GM04503 (cell line): ENCODE data around the gene NPB.

Experiments used
- DNase-seq: peaks from one replicate; pipeline ENCODE4 v3.0.0-alpha.2; 2012; ENCODE audit warnings: low read depth

Gene NPB

DNA sequence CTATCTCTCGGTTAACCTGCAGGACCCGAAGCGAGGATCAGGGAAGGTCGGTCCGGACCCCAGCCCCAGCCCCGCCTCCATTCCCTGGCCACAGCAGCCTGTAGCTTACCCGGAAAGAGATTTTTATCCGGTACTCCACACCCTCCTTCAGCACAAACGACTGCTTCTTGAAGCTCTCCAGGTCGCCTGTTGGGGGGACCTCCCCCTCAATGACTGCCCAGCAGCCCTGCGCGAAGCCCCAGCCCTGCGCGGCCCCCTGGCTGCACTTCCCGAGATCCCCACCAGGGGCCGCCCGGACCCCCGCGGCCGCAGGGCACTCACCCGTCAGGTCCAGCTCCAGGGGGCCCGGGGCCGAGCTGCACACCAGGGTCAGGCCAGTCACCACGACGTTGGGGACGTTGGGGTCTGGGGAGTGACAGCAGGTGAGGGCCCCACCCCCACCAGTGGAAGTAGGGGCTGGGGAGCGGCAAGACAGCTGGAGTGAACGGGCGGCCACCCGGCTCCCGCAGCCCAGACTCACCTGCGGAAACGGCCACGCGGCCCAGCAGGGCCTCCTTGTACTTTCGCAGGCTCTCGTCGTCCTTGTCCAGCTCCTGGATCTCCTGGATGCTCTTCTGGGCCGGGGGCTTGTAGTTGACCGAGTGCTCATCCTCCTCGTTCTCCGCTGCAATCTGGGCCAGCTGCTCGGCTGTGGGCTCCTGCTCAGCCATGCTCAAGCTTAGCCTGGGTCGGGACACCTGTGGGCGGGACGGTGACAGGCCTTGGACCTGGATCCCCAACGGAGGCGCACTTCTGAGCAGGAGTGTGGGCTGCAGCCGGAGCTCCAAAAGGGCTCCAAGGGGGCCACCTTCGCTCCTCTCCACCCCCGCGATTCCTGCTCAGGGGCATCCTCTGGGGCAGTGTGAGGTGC, 32.6 kb upstream of the NPB start:
- no peak for DNase-seq

DNA sequence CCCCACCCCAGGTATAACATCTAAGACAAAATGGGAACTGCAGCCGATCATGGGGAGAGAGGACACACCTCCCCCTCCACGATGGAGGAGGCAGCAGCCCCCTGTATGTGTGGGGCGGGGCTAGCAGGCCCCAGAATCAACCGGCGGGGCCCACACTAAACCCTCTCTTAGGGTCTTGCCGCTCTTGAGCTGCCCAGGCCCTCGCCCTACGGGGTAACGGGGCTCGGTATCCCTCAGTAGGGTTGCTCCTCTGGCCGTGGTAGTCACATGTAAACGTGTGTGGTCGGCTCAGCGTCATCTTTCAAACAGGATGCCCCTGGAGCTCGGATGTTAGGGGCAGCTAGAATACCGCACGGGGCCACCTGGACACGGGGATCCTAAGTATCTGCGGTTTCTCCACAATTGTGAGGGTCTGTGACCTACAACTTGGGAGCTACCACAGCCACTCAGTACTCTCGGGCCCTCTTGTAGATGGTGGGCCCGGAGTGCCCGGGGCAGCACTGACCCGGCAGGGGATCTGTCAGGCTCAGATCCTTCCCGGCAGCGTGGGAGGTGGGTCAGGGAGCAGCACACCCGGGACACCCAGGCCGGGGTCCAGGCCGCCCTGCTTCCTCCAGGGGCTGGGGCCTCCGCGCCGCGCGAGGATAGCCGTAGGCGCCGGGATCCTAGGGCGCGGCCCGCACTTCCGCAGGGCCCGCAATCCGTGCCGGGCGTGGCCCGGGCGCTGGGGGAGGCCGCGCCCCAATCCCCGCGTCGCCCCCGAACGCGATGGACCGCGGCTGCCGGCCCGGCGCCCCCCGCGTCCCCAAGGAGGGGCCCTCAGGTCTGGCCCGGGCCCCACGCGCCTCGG, 31.7 kb upstream of the NPB start:
- DNase-seq: no peak

DNA sequence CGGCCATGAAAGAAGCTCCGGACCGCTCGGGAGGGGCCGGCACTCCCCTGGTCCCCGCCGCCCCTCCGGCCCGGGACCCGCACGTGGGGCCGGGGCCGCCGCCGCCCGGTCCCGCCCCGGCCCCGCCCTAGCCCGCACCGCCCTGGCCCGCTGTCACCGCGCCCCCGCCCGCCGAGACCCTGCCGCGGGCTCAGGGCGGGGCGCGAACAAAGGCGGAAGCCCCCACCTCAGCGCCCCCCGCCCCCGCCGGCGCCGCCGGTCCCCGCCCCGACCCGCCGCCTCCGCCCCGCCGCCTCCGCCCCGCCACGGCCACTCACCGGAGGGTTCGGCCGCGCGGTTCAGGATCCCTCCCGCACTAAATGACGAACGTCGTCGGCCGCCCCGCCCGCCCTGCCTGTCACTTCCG, 31.1 kb upstream of the NPB start, which contains the start of gene ARHGDIA:
TSS of gene ARHGDIA (minus strand) at position 357 of the 406 bp plus-strand sequence. CDS start 1,407 bp downstream, outside the sequence.
- no peak for DNase-seq

DNA sequence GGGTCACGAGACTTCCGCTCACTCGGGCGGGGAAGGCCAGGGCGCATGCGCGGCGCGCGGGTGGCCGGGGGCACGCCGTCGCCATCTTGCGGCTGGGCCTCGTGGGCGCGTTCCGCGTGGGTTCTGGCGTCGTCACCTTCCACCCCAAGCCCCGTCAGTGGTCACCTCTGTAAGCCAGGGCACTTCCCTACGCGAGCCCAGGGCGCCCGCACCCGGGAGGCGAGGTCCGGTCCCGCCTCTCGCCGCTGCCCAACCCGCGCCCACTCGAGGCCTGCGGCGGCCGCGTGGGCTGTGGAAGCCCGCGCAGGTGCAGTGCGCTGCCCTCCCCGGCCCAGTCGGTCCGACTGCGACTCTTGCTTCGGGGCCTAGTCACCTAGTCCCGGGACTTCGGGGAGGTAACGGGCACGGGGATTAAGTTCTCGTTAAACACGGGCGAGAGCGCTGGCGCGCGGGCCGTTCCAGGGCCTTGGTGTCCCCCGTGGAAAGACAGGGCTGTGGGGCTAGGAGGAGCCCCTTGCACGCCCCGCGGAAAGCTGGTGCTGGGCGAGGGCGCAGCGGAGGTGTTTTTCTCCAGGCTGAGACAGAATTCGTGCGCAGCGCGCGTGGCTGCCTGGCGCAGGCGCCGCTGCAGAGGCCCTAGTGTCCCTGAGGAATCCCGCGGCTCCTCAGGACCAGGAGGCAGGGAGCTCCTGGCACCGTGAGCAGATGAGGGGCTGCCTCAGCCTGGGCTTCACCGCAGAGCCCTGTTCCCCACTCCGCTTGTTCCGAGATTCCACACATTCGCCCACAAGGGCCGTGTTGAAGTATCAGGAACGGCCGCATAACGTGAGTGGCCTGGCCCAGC, 30.4 kb upstream of the NPB start:
- no peak for DNase-seq

DNA sequence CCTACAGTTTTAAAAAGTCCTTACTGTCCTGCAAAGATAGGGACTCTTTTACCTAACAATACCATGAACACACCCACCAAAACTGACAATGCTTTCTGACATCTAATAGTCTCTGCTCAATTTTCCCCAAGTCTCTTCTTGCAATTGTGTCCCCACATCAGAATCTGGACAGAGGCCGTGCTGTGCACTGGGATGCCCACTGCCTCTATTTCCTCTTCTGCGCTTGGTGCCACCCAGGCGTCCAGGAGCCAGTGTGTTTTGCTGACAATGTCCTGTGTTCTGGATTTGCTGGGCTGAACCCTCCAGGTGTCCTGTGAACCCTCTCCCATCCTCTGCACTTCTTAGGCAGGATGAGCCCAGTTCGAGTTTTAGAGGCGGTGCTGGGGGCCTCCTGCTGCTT, 24.5 kb upstream of the NPB start:
- DNase-seq: no peak

DNA sequence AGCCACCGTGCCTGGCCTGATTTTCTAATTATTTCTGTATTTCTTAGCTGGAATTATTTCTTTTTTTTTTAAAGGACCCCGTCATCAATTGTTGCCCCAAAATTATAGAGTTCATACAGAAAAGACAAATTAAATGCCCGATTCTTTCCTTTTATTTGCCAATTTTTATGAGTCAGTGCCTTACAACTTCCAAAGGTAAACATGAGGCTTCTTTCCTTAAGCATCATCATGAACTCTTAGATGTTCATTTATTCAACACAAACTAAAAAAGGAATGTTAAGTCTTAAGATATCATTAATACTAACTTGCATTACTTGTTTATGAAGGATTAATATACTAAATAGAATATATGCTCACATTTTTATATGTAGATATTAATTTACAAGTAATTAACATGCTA, 23.7 kb upstream of the NPB start:
- DNase-seq: no peak

DNA sequence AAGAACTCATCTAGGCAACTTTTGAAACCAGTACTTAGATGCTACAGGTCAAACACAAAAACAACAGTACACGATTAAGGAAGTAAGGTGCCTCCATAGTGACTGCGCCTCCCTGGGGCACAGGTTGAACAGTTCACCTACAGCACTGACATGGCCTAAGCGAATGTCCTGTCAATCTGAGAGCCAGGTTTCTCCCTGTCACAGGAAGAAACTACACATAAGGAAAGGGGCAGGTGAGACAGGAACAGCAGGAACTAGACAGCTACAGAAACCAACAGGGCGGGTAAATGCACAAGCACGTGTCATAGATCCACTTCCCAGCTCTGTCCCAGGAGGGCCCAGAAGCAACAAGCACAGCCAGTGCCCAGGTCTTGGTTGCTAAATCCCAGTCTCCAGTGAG, 22.9 kb upstream of the NPB start:
- DNase-seq: no peak

DNA sequence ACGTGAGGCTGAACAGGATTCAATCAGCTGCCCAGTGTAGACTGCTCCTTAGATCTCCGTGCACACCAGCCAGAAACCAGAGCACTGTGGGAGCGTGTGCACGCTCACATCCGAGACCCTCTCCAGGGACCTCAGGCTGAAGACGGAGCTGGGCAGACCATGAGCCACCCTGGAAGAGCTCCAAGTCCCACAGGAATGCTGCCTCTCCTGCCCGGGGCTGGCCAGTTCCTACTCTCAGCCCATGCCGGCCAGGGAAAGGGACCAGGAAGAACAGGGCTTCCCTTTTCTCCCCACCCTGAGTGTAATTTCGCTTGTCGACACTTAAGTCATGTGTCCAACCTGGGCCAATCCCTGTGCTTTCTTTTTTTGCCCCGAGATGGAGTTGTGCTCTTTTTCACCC, 17.5 kb upstream of the NPB start:
- DNase-seq: no peak

DNA sequence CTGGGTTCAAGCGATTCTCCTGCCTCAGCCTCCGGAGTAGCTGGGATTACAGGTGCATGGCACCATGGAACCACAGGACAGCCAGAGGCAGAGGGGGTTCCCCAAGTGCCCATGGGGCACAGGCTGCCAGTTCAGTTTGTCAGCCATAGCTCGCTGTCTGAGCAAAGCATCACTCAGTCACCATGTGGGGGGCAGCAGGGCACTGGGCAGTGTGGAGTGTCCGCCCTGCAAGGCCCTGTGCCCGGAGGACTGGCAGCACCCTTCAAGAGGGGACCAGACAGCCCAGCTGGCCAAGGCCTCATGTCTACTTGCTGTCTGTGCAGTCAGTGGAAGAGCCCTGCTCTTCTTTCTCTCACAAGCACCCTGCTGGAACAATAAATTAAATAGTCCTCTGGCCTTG, 17.1 kb upstream of the NPB start:
- no peak for DNase-seq

DNA sequence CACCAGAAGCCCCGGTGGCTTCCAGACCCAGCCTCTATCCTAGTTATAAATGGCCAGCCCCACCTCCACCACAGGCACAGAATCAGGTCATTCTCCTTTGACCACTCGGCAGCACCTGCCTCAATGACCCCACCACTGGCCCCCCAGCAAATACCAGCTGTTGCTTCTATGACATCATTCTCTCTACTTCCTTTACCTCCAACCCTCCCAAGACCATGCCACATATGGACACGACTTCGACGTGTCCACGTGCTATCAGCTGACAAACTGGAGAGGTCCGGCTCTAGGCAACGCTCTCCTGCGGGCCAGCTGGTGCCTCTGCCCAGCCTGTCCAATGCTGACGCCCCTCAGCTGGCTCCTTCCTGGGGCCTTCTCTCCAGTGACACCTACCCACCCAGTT, 16.6 kb upstream of the NPB start:
- DNase-seq: no peak

DNA sequence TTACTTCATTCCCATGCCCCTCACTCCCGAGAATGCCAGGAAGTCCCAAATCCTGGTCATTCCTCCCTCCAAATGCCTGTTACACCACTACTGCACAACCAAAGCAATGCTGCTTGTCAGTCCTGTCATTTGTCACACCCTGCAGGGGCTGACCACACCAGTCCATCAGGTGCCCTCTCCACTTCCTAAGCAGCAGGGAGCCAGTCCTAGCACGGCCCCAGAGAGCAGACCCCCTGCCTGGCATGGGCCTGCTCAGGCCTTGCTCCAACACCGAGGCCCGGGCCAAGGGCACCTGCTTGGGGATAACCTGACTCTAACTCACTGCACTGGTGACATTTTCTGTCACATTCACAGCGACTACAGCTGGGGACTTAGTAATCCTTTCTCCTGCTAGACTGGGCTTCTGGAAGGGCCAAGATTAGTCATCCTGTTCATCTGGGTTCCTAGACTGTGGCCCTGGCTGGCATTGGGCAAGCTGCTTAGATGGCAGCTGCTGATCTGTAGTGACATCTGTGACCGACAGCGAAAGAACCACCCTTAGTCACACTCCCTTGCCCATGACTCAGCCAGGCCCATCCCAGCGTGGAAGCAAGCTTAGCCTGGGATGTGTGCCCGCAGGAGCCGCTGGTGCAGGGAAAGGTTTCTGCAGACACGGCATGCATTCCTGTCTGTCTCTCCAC, 16.0 kb upstream of the NPB start:
- no peak for DNase-seq

DNA sequence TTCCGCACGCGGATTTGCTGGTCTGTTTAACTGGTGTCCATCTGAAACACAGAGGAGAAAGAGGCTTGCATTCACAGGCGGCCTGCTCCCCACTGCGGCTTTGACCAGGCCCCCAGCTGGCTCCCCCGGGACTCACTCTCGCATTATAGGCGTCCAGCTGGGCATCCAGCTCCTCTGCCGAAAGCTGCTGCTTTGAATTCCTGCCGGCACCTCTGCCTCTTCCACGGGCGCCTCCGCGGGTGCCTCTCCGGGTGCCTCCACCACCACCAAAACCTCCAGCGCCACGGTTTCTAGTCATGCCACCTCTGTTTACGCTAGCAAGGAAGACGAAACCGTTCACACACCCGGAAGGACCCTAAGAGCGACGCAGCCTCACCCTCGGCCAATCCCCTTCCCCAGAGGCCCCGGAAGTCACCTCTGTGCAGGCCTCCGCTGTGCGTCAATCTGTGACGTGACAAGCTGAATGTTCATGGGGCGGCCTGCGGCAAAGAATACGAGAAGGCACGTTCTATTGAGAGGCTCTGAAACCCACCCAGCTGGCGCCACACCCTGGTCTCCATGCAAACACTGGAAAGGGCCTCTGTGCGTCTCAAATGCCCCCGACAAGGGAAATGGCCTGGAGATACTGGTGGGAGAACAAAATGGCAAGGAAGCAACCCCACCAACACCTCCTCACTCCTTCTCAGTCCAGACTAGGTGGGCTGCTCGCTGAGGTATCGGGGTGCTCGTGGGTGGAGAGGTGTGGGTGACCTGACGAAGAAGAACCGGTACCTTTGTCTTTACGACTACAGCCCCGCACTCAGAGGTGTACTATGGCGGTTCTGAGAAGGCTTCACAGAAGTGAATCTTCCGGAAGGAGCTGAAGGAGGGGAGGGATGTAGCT, 13.7 kb upstream of the NPB start:
- no peak for DNase-seq

DNA sequence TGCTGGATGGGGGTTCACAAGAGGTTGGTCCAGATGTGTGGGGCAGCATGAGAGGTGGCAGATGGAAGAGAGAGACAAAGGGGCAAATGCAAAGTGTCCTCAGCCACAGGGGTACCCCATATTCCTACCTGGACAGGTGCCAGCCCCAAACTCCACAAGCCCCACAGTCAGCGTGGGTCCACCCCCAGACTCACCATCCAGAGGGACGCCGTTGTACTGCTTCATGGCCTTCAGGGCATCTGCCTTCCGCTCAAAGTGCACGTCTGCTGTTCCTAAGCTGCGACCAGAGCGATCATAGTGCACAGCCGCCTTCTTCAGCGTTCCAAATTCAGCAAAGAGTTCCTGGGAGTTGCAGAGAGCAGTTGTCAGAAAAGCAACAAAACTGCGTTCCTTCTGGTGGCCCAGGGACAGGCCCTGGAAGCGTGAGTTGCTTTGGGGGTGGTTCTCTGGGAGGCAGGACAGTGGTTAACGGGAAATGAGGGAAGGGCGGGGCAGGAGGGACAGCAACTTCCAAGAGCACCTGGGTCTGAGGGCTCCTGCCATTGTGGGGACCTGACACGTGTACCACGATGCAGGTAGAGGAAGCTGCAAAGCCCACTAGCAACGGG, 12.9 kb upstream of the NPB start:
- DNase-seq: no peak

DNA sequence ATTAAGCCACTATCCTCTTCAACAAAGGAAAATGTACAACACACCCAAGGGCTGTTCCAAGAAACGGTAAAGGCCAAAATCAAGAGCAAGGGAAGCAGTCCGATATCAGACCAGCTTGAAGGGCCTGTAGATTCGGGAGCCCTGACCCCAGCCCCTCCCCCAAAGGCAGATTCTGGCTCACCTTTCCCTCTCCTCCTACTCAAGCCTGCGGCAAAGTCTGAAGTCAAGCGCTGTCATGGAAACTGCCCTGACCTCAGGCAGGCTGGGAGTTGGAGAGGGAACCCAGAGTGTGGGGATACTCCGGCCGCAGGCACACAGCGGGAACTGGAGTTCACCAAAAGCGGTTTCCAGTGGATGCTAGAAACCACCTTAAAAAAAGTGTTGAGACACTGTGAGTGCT, 12.4 kb upstream of the NPB start:
- DNase-seq: no peak

DNA sequence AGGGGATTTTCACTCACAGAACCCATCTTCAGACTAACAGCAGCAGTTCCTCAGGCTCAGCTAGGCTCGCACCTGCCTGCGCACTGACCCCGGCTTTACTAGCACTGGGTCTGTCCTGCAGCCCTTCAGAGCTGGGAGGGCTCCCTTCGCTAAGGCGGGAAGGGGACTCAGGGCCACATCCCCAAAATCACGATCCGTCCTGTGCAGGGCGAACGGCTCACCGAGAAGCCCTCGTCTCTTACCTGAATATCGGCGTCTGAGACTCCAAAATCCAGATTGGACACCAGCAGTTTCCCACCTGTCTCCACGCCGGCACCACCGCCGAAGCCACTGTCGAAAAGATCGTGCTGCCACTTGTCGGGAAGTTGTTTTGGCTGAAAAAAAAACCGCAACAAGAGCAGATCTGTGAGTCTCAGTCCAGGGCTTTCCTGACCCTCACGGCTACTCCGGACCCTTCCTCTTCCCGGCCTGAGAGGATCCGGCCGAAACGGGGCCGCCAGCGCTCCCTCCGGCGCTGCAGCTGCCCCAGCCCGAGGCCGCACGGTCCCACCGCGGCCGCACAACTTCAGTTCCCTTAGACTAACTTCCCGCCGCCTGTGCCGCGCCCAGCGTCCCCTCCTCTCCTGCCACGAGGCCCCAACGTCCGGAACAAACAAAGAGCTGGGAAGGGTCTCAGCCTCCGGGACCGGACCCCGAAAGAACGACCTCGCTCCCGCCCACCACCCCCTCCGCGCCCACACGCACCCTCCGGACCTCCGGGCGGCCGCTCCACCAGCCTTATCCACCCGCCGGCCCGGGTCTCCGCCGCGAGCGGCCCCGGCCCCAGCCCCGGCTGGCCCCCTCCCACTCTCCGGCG, 11.4 kb upstream of the NPB start:
- DNase-seq: no peak

DNA sequence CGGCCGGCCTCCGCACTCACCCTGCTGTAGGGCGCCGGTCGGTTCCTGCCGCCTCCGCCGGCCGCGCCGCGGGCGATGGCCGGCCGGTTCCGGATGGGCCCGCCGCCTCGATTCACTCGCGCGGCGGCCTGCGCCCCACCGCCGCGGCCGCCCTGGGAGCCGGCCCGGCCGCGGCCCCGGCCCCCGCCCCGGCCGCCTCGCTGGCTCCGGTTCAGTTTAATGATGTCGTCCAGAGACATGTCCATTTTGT, 10.8 kb upstream of the NPB start:
- DNase-seq: no peak

DNA sequence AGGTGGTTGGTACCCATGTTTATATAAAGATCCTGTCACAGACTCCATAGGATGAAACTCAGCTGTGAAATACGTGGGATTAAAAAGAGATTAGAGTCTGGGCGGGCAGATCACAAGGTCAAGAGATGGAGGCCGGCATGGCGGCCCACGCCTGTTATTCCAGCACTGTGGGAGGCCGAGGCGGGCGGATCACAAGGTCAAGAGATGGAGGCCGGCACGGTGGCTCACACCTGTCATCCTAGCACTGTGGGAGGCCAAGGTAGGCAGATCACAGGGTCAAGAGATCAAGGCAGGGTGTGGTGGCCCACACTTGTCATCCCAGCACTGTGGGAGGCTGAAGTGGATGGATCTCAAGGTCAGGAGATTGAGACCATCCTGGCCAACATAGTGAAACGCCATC, 6.6 kb upstream of the NPB start:
- DNase-seq: no peak

DNA sequence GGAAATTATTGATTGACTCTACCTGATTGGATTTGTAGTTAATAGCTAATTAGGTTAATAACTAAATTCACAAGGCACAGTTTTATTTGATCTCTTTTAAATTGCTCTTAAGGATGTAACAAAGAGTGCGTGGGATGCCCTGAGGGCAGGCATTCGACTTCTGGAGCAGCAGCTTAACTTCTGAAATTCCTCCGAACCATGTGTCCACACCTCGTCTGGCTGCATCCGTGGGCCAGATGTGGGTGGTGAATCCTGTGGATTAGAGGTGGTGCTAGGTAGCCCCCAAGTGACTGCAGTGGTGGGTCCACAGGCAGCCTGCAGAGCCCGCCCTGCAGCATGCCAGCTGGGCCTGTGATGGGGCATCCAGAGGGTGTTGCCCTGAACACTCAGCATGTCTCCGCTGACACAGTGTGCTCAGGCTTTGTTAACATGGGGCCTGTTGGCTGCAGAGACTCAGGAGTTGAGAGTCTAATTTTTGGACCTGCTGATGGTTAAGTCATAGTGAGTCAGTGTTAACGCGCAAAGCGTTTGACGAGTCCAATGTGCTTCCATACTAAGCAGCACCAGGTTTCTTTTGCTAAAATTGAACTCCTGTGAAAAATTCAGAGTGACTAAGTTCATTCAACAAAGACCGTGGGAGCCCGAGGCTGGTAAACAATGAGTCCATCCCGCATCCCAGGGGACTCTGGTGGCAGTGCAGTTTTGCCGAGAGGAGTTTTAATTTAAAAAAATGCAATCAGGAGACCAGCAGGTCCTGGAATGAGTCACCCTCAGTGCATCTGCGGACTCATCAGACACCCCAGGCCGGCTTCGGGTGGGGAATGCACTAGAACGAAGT, 3.8 kb upstream of the NPB start:
- DNase-seq: peak; percentile 94

DNA sequence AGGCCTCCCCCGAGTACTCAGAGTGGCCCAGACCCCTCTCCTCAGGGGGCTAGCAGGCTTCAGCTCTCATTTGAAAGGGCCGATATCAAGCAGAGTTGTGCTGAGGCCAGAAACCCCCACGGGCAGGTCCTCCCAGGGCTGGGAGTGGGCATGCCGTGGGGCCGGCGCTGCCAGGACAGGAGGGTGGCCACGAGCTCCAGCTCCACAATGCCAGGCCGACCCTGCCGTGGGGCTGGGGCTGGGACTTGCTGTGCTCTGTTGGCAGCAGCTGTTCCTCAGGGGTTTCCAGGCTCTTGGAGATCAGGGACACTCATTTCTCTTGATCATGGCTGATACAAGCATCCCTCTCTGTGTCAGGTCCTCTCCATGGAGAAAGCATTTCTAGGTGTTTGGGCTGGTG, 3.2 kb upstream of the NPB start:
- DNase-seq: no peak
